Suprapubic skin (tissue), 4 donors: ENCODE data around the gene EXD1.

Experiments used
- CTCF ChIP-seq, 2 donors: fragments of 200-600 bp in 1 of 2; fragments of 450-650 bp in 1 of 2; sonication (generic) in 1 of 2; IDR thresholded peaks; one replicate each; pipeline ENCODE4 v1.5.1; 2016 to 2019; ENCODE audit warnings: antibody characterized with exemption in 2 of 2, mild to moderate bottlenecking in 1 of 2, moderate library complexity in 1 of 2
- EP300 ChIP-seq: sonication (generic); formaldehyde crosslinking; IDR thresholded peaks from one replicate; pipeline ENCODE4 v1.6.1; 2017; ENCODE audit warnings: antibody characterized with exemption
- POLR2A ChIP-seq, 2 donors: fragments of 450-650 bp; IDR thresholded peaks; one replicate each; pipeline ENCODE4 v1.6.1; 2017; ENCODE audit warnings: antibody characterized with exemption in 2 of 2, mild to moderate bottlenecking in 2 of 2, moderate library complexity in 2 of 2
- POLR2AphosphoS5 ChIP-seq, 3 donors: sonication (generic); formaldehyde crosslinking; IDR thresholded peaks; one replicate each; pipeline ENCODE4 v1.6.1; 2017; ENCODE audit warnings: antibody characterized with exemption in 3 of 3

GRCh38 chr15:41160639-41161315 lies 69.8 kb downstream of the EXD1 start:
- no peak for TF ChIP-seq CTCF (IDR thresholded peaks at IDR 0.05)
- no peak for TF ChIP-seq EP300
- no peak for TF ChIP-seq POLR2A (IDR thresholded peaks at IDR 0.05)
- TF ChIP-seq POLR2AphosphoS5 (IDR thresholded peaks at IDR 0.05), result no peak
